Stomach (tissue), 9 donors: ENCODE measurements around the gene PMP22. TPM values are rescaled to one million over a fixed set of nuclear protein-coding genes. Genes with fewer than 3 reads are reported as not detected.

Experiments used
- DNase-seq, 2 donors: peaks; one replicate each; pipeline versions ENCODE4 v3.0.0 to v3.0.0-alpha.2; 2013 to 2019
- H3K27ac ChIP-seq, 5 donors: fragments of 200-600 bp in 4 of 5; sonication (generic) in 4 of 5; one replicate each; pipeline ENCODE4 v1.5.1; 2013 to 2019; ENCODE audit warnings: mild to moderate bottlenecking in 1 of 5, moderate library complexity in 1 of 5
- H3K27me3 ChIP-seq, 3 donors: fragments of 200-600 bp; sonication (generic); one replicate each; pipeline ENCODE4 v1.5.1; 2017 to 2019; ENCODE audit warnings: mixed run types in 1 of 3
- H3K36me3 ChIP-seq, 4 donors: fragments of 200-600 bp; sonication (generic); 1 replicate in 3 of 4; 2 replicates in 1 of 4; pipeline ENCODE4 v1.5.1; 2016 to 2019
- H3K4me1 ChIP-seq, 4 donors: fragments of 200-600 bp; sonication (generic); one replicate each; pipeline ENCODE4 v1.5.1; 2016 to 2019
- H3K4me3 ChIP-seq, 4 donors: fragments of 200-600 bp; sonication (generic) in 3 of 4; one replicate each; pipeline ENCODE4 v1.5.1; 2016 to 2019; ENCODE audit warnings: mild to moderate bottlenecking in 1 of 4
- H3K9me3 ChIP-seq, 4 donors: fragments of 200-600 bp; sonication (generic); one replicate each; pipeline ENCODE4 v1.5.1; 2016 to 2019
- CTCF ChIP-seq, 7 experiments: fragments of 450-650 bp in 4 of 7; fragments of 200-600 bp in 3 of 7; sonication (generic) in 3 of 7; IDR thresholded peaks; one replicate each; pipeline ENCODE4 v1.5.1; 2016 to 2019; ENCODE audit warnings: antibody characterized with exemption in 7 of 7, control low read depth in 2 of 7, mild to moderate bottlenecking in 1 of 7
- EP300 ChIP-seq: sonication (generic); formaldehyde crosslinking; IDR thresholded peaks from one replicate; pipeline ENCODE4 v1.6.1; 2017; ENCODE audit warnings: antibody characterized with exemption
- POLR2A ChIP-seq, 4 donors: fragments of 450-650 bp; IDR thresholded peaks; one replicate each; pipeline ENCODE4 v1.6.1; 2016; ENCODE audit warnings: antibody characterized with exemption in 4 of 4, control low read depth in 2 of 4, mild to moderate bottlenecking in 1 of 4, moderate library complexity in 1 of 4
- POLR2AphosphoS5 ChIP-seq, 3 donors: sonication (generic); formaldehyde crosslinking; IDR thresholded peaks; one replicate each; pipeline ENCODE4 v1.6.1; 2016; ENCODE audit warnings: antibody characterized with exemption in 3 of 3
- WGBS, 5 donors: extraction: QIAGEN DNeasy Blood & Tissue Kit in 3 of 5; methylation state at CpG; one replicate each; pipeline versions ENCODE4 v1.1.5 to v1.1.7; 2013 to 2018; 5-methylcytosine and 5-hydroxymethylcytosine counted together
- intact Hi-C: fragments of 100-400 bp; cut with DNase I; formaldehyde crosslinking; loops from one replicate; pipeline ENCODE4 v1.15.1; 2023; ENCODE audit warnings: low total_unique reads
- polyA plus RNA-seq, 3 donors: library from polyadenylated mRNA; stranded (reverse); fragments of 200-250 nt; gene quantifications; one replicate each; pipeline ENCODE4 v1.2.3, GENCODE V29; 2013
- total RNA-seq, 5 donors: library from RNA; depleted of rRNA; stranded (reverse); fragments of >200 nt; gene quantifications; one replicate each; pipeline versions ENCODE4 v1.1.0 to v1.2.3, GENCODE V29; 2014 to 2016
- donor health status: healthy with polysubstance abuse.
- donor health status: Bipolar disorder and iron deficiency.
- donor health status: healthy.

Gene PMP22
- total and polyA plus RNA-seq, 8 donors: 34.2 to 168 (median 51.7) TPM

DNA sequence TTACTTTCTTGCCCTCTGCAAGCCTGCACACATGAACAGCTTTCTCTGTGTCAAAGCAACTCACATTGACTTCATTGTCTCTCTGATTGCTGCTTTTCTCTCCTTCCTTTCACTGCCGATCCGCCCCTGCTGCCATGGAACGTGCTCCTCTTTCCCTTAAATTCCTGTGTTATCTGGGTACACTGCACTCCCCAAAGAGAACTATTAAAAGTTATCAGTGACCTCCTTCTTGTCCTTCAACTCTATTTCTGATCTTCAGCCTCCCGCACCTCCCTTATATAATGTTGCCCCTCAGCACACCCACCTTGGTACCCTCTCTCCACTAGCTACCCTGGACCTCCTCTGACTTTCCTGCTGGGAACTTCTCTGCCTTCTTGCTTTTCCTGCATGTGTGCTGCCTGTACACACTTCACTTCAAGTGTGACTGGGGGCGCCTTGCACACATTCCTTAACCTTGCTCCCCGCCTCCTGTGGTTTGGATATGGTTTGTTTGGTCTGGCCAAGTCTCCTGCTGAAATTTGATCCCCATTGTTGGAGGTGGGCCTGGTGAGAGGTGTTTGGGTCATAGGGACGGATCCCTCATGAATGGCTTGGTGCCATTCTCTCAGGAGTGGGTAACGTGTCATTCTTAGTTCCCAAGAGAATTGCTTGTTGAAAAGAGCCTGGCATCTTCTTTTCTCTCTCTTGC is 26.7 kb upstream of the PMP22 start:
- 32 to 53% (median 46%) methylated on average over 8 of the region's 8 CpGs for WGBS, 5 donors
- no peak overlapping the region for H3K4me3 ChIP-seq
- no peaks in the 10 kb centered on the region for H3K27me3 ChIP-seq
- H3K36me3 ChIP-seq: no peaks in the 10 kb centered on the region
- no peak for TF ChIP-seq CTCF (IDR thresholded peaks at IDR 0.05)
- TF ChIP-seq POLR2A (IDR thresholded peaks at IDR 0.05): no peak
- TF ChIP-seq POLR2AphosphoS5 (IDR thresholded peaks at IDR 0.05): no peak
- TF ChIP-seq EP300: no peak
- H3K4me1 ChIP-seq: peaks cover 0 to 29% (median 12%) of the 10 kb centered on the region in 4 donors
- no peak overlapping the region for H3K27ac ChIP-seq
- DNase-seq: peak in 1 of 2 donors; percentile 26
- no peaks in the 10 kb centered on the region for H3K9me3 ChIP-seq
- intact Hi-C loops: no loop called here

GRCh38 chr17:15290605-15291004 is 25.5 kb upstream of the PMP22 start:
- 83 to 92% (median 87%) methylated on average over 6 of the region's 6 CpGs for WGBS, 5 donors
- intact Hi-C loops: no loop called here

GRCh38 chr17:15289285-15290183 is 24.4 kb upstream of the PMP22 start:
- Histone ChIP-seq H3K36me3 (no peaks in the 10 kb centered on the region), H3K9me3 (no peaks in the 10 kb centered on the region), H3K27me3 (no peaks in the 10 kb centered on the region), H3K4me1 (peaks cover 0 to 29% (median 12%) of the 10 kb centered on the region in 4 donors), H3K27ac (no peak overlapping the region), H3K4me3 (no peak overlapping the region)
- intact Hi-C loops: no loop called here
- WGBS, 5 donors: 67 to 75% (median 72%) methylated on average over 22 of the region's 22 CpGs
- no peak for TF ChIP-seq CTCF (IDR thresholded peaks at IDR 0.05)
- no peak for TF ChIP-seq POLR2A (IDR thresholded peaks at IDR 0.05)
- TF ChIP-seq EP300: no peak
- no peak for TF ChIP-seq POLR2AphosphoS5 (IDR thresholded peaks at IDR 0.05)
- DNase-seq: no peak

More at GRCh38 chr17:15290605-15291004, 25.5 kb upstream of the PMP22 start:
- no peak for TF ChIP-seq EP300
- TF ChIP-seq CTCF (IDR thresholded peaks at IDR 0.05): no peak
- TF ChIP-seq POLR2AphosphoS5 (IDR thresholded peaks at IDR 0.05): no peak
- TF ChIP-seq POLR2A (IDR thresholded peaks at IDR 0.05): no peak
- peaks cover 0 to 29% (median 12%) of the 10 kb centered on the region in 4 donors for H3K4me1 ChIP-seq
- DNase-seq: no peak
- H3K4me3 ChIP-seq: no peak overlapping the region
- H3K27me3 ChIP-seq: no peaks in the 10 kb centered on the region
- H3K27ac ChIP-seq: no peak overlapping the region
- H3K9me3 ChIP-seq: no peaks in the 10 kb centered on the region
- no peaks in the 10 kb centered on the region for H3K36me3 ChIP-seq

- intact Hi-C loops: no loop called here
- Histone ChIP-seq H3K27ac (no peak overlapping the region), H3K4me3 (no peak overlapping the region), H3K9me3 (no peaks in the 10 kb centered on the region), H3K4me1 (peaks cover 0 to 29% (median 12%) of the 10 kb centered on the region in 4 donors), H3K27me3 (no peaks in the 10 kb centered on the region), H3K36me3 (no peaks in the 10 kb centered on the region)
- TF ChIP-seq POLR2AphosphoS5 (IDR thresholded peaks at IDR 0.05) (no peak), EP300 (no peak), CTCF (IDR thresholded peaks at IDR 0.05) (no peak), POLR2A (IDR thresholded peaks at IDR 0.05) (no peak)
- no peak for DNase-seq
- 74 to 86% (median 83%) methylated on average over 1 of the region's 1 CpG for WGBS, 5 donors
Observed at GRCh38 chr17:15288859-15289258, 23.7 kb upstream of the PMP22 start.
